K562 (cell line): Measurements from ENCODE around the gene TEX14. TPM values are rescaled to one million over a fixed set of nuclear protein-coding genes. Genes with fewer than 3 reads are reported as not detected.

ENCODE experiments used
- ATAC-seq: fragments of 200-7000 bp; cut with Tn5 transposase; 3 replicates; pipeline ENCODE4 v1.9.1; 2020; ENCODE audit warnings: moderate library complexity
- Bru-seq: library from RNA; stranded (reverse); fragments of 400-500 nt; gene quantifications from one replicate; lab custom pipeline; 2021; lab: Mats Ljungman, UMichigan
- BruChase-seq, 2 experiments: library from RNA; stranded (reverse); fragments of 400-500 nt; gene quantifications; one replicate each; lab custom pipeline; 2021; lab: Mats Ljungman, UMichigan
- BruUV-seq: library from RNA; stranded (reverse); fragments of 400-500 nt; replicated peaks from 2 replicates; lab custom pipeline; 2021; lab: Mats Ljungman, UMichigan
- CTCF ChIA-PET: fragments of 300-600 bp; formaldehyde crosslinking; extraction: SDS; loops from one replicate; lab custom pipeline; 2021; ENCODE audit warnings: low intra/inter-chr PET ratio; lab: Yijun Ruan, JAX
- POLR2A ChIA-PET: fragments of 300-600, 350-650 bp; sonication (Branson Sonifier 250); formaldehyde crosslinking; extraction: SDS; loops from one replicate; lab custom pipeline; 2021; ENCODE audit warnings: antibody characterized with exemption, inconsistent platforms; lab: Yijun Ruan, JAX
- DNase-seq, 4 experiments: peaks; one replicate each; pipeline versions ENCODE4 v3.0.0 to v3.0.0-alpha.2; 2011 to 2018; ENCODE audit warnings: low spot score in 3 of 4, mixed read lengths in 3 of 4; ENCODE audit errors: extremely low read depth in 1 of 4
- FAIRE-seq: peaks from 2 replicates; lab custom pipeline; 2011; peaks lifted over from hg19 to GRCh38; lab: Jason Lieb, UNC
- H2AFZ ChIP-seq: 2 replicates; pipeline ENCODE4 v1.6.0; 2011; ENCODE audit warnings: low read depth, low read length, control low read depth, inconsistent platforms
- H3K27ac ChIP-seq: fragments of 200-600 bp; 3 replicates; pipeline ENCODE4 v1.8.0; 2011; ENCODE audit warnings: low read depth, mild to moderate bottlenecking, control low read depth, inconsistent platforms, low read length, moderate library complexity, mixed read lengths; ENCODE audit errors: extremely low read depth
- H3K27me3 ChIP-seq, 2 experiments: fragments of 300-600 bp in 1 of 2; 2 replicates in 1 of 2; 3 replicates in 1 of 2; pipeline versions ENCODE4 v1.6.0 to v1.8.0; 2011; ENCODE audit warnings: inconsistent platforms in 2 of 2, low read length in 2 of 2, mild to moderate bottlenecking in 1 of 2, mixed read lengths in 1 of 2, moderate library complexity in 1 of 2; ENCODE audit not compliant: control insufficient read depth in 2 of 2, insufficient read depth in 2 of 2
- H3K36me3 ChIP-seq: fragments of 300-600 bp; 3 replicates; pipeline ENCODE4 v1.8.0; 2011; ENCODE audit warnings: mild to moderate bottlenecking, low read length, inconsistent platforms; ENCODE audit not compliant: control insufficient read depth, insufficient read depth
- H3K4me1 ChIP-seq, 2 experiments: fragments of 200-600 bp in 1 of 2; replicated peaks in 1 of 2; 2 replicates in 1 of 2; 3 replicates in 1 of 2; pipeline versions ENCODE4 v1.5.1 to v1.8.0; 2011; ENCODE audit warnings: inconsistent platforms in 2 of 2, low read length in 2 of 2, mild to moderate bottlenecking in 1 of 2, mixed read lengths in 1 of 2, moderate library complexity in 1 of 2; ENCODE audit not compliant: control insufficient read depth in 2 of 2, insufficient read depth in 2 of 2
- H3K4me2 ChIP-seq: 2 replicates; pipeline ENCODE4 v1.6.1; 2011; ENCODE audit warnings: low read length, control low read depth, inconsistent platforms, mixed read lengths; ENCODE audit not compliant: insufficient read depth
- H3K4me3 ChIP-seq: fragments of 200-600 bp; sonication (generic), shearing (Covaris generic); 2 replicates; pipeline ENCODE4 v1.5.1; 2016; ENCODE audit warnings: control low read depth, inconsistent platforms
- H3K79me2 ChIP-seq: fragments of 200-600 bp; 3 replicates; pipeline ENCODE4 v1.8.0; 2011; ENCODE audit warnings: low read length, inconsistent platforms; ENCODE audit not compliant: control insufficient read depth, insufficient read depth
- H3K9ac ChIP-seq, 2 experiments: 2 replicates each; pipeline versions ENCODE4 v1.6.0 to v1.6.1; 2011; ENCODE audit warnings: low read depth in 2 of 2, low read length in 2 of 2, control low read depth in 1 of 2, inconsistent platforms in 1 of 2, mild to moderate bottlenecking in 1 of 2, mixed read lengths in 1 of 2; ENCODE audit not compliant: insufficient read depth in 1 of 2
- H3K9me1 ChIP-seq: one replicate; pipeline ENCODE4 v1.6.0; 2011; ENCODE audit warnings: inconsistent platforms, mild to moderate bottlenecking, low read length, moderate library complexity; ENCODE audit not compliant: control insufficient read depth, insufficient read depth
- H3K9me3 ChIP-seq: replicated peaks from 2 replicates; pipeline ENCODE4 v1.5.1; 2011; ENCODE audit warnings: low read depth, low read length, inconsistent platforms; ENCODE audit not compliant: control insufficient read depth, insufficient read depth
- H4K20me1 ChIP-seq: replicated peaks from 2 replicates; pipeline ENCODE4 v1.6.1; 2011; ENCODE audit warnings: low read length, inconsistent platforms, mixed read lengths; ENCODE audit not compliant: control insufficient read depth, insufficient read depth
- CAMTA2 ChIP-seq: fragments of 250-450 bp; sonication (Bioruptor Pico); conservative IDR thresholded peaks from 2 replicates; pipeline ENCODE4 v1.5.1; 2022
- EZH2 ChIP-seq: IDR thresholded peaks from 2 replicates; pipeline ENCODE4 v1.6.1; 2012; ENCODE audit warnings: low read depth, mild to moderate bottlenecking, inconsistent platforms, low read length, borderline replicate concordance
- JUND ChIP-seq, 2 experiments: IDR thresholded peaks; 2 replicates in 1 of 2; 3 replicates in 1 of 2; pipeline ENCODE4 v1.6.1; 2011; ENCODE audit warnings: borderline replicate concordance in 2 of 2, low read depth in 2 of 2, low read length in 2 of 2, improper control_type of control experiment in 1 of 2, missing biosample characterization in 1 of 2, missing genetic modification characterization in 1 of 2, missing genetic modification reagents in 1 of 2
- SREBF2 ChIP-seq: sonication (generic); formaldehyde crosslinking; IDR thresholded peaks from 2 replicates; pipeline ENCODE4 v1.4.0; 2020; ENCODE audit warnings: mild to moderate bottlenecking, missing genetic modification reagents
- STAT5A ChIP-seq: IDR thresholded peaks from 2 replicates; pipeline ENCODE4 v1.6.1; 2012; ENCODE audit warnings: low read length, inconsistent platforms, borderline replicate concordance
- ZBTB11 ChIP-seq, 3 experiments: fragments of 200-800 bp in 1 of 3; fragments of 250-450 bp in 1 of 3; fragments of 450-650 bp in 1 of 3; sonication (Bioruptor Pico) in 1 of 3; sonication (Bioruptor generic) in 1 of 3; formaldehyde crosslinking in 1 of 3; IDR thresholded peaks; 2 replicates each; pipeline versions ENCODE4 v1.6.1 to v1.8.0; 2016 to 2022; ENCODE audit warnings: mild to moderate bottlenecking in 2 of 3, missing genetic modification characterization in 2 of 3, missing compliant biosample characterization in 1 of 3, moderate library complexity in 1 of 3
- ZNF134 ChIP-seq: fragments of 250-450 bp; sonication (Bioruptor Pico); conservative IDR thresholded peaks from 2 replicates; pipeline ENCODE4 v1.4.0; 2020
- ZNF143 ChIP-seq: sonication (generic); formaldehyde crosslinking; IDR thresholded peaks from 2 replicates; pipeline ENCODE4 v1.9.0; 2022; ENCODE audit warnings: mild to moderate bottlenecking, missing genetic modification reagents
- ZNF57 ChIP-seq: fragments of 450-650 bp; formaldehyde crosslinking; IDR thresholded peaks from 2 replicates; pipeline ENCODE4 v1.4.0; 2020; ENCODE audit warnings: mild to moderate bottlenecking, moderate library complexity
- ZNF740 ChIP-seq, 3 experiments: fragments of 200-800 bp in 1 of 3; sonication (Bioruptor generic) in 1 of 3; sonication (generic) in 1 of 3; formaldehyde crosslinking in 1 of 3; IDR thresholded peaks; 2 replicates each; pipeline versions ENCODE4 v1.6.1 to v1.8.0; 2016 to 2022; ENCODE audit warnings: mild to moderate bottlenecking in 2 of 3, missing compliant biosample characterization in 2 of 3, missing genetic modification characterization in 2 of 3, missing genetic modification reagents in 1 of 3
- WGBS: fragments of 100-300 bp; shearing (Covaris generic); methylation state at CpG from one replicate; pipeline ENCODE4 v1.1.6; 2016; ENCODE audit warnings: low coverage, mixed read lengths; ENCODE audit not compliant: insufficient coverage; ENCODE audit errors: missing lambda C conversion rate; 5-methylcytosine and 5-hydroxymethylcytosine counted together
- in situ Hi-C: fragments of 300-500 bp; cut with MboI; formaldehyde crosslinking; loops from 4 replicates; pipeline ENCODE4 v1.15.0; 2018; ENCODE audit warnings: inconsistent platforms, mixed read lengths
- intact Hi-C: fragments of 100-400 bp; cut with micrococcal nuclease; formaldehyde crosslinking; loops from 2 replicates; pipeline ENCODE4 v1.14.2; 2022
- long read RNA-seq, 3 experiments: library from polyadenylated mRNA in 2 of 3; library from RNA in 1 of 3; unstranded in 2 of 3; stranded (forward) in 1 of 3; transcript quantifications; one replicate each; pipeline ENCODE4 v2.0.0, GENCODE V29; 2019 to 2022
- polyA minus RNA-seq, 3 experiments: library from RNA; depleted of rRNA, polyadenylated mRNA; stranded (reverse); fragments of >200 nt; gene quantifications; 2 replicates each; pipeline ENCODE4 v1.2.3, GENCODE V29; 2011
- polyA plus RNA-seq, 8 experiments: library from polyadenylated mRNA; depleted of rRNA in 4 of 8; stranded (reverse) in 5 of 8; unstranded in 3 of 8; fragments of >200 nt; fragmentation: Nextera tagmentation in 2 of 8; fragmentation: Illumina TruSeq in 1 of 8; extraction: Ambion mirVana in 2 of 8; extraction: Trizol in 1 of 8; gene quantifications; 2 replicates each; pipeline versions ENCODE4 v1.2.1 to v1.2.3, GENCODE V29; 2011 to 2014; ENCODE audit warnings: inconsistent platforms in 1 of 8, missing spikeins in 1 of 8
- total RNA-seq, 7 experiments: library from RNA; depleted of rRNA in 6 of 7; stranded (reverse); fragments of >200 nt in 6 of 7; fragmentation: Illumina TruSeq in 2 of 7; extraction: Trizol in 2 of 7; gene quantifications; 2 replicates each; pipeline versions ENCODE4 v1.2.1 to v1.2.3, GENCODE V29; 2011 to 2021; ENCODE audit warnings: low replicate concordance in 1 of 7

The TEX14 gene
- 0.25 and 0.42 TPM in 2 replicates for total RNA-seq (2011; cell fraction: chromatin; rRNA removed; ENCODE audit: low replicate concordance)
- total RNA-seq (2011; cell fraction: nucleolus; rRNA removed) = 0.13 and 0.17 TPM in 2 replicates
- 0.15 and 0.29 TPM in 2 replicates for total RNA-seq (2011; cell fraction: nucleoplasm; rRNA removed)
- total RNA-seq (2014; rRNA removed) (0.04 and 0.05 TPM in 2 replicates), total RNA-seq (2014; rRNA removed; fragmentation: Illumina TruSeq; extraction: Trizol) (0.06 and 0.11 TPM in 2 replicates), total RNA-seq (2015; rRNA removed; fragmentation: Illumina TruSeq; extraction: Trizol) (0.04 TPM in 1 of 2 replicates, not detected in the other), total RNA-seq (2021) (0.09 and 0.18 TPM in 2 replicates), polyA plus RNA-seq (2011; rRNA removed) (0.06 and 0.27 TPM in 2 replicates), polyA plus RNA-seq (2014; fragmentation: Illumina TruSeq; extraction: Trizol) (0.06 and 0.12 TPM in 2 replicates), polyA plus RNA-seq (2014; fragmentation: Nextera tagmentation; extraction: Ambion mirVana) (under 1 TPM; 0.10 to 0.11 TPM), polyA plus RNA-seq (2014; rRNA removed) (0.05 TPM in 2 replicates), polyA minus RNA-seq (2011; rRNA and poly(A)+ RNA removed) (0.07 and 0.24 TPM in 2 replicates), Bru-seq, nascent RNA (percentile 43 among the genes with signal in this experiment), BruChase-seq, experiment 1, labeled RNA remaining after a 2-hour chase (percentile 38 among the genes with signal in this experiment), BruChase-seq, experiment 2, labeled RNA remaining after a 6-hour chase (percentile 41 among the genes with signal in this experiment)
- 0.06 and 0.40 TPM in 2 replicates for polyA plus RNA-seq (2011; cell fraction: cytosol; rRNA removed)
- polyA plus RNA-seq (2011; cell fraction: nucleus; rRNA removed) = 0.34 and 0.56 TPM in 2 replicates
- polyA plus RNA-seq (2012) = 0.10 and 0.12 TPM in 2 replicates
- polyA minus RNA-seq (2011; cell fraction: cytosol; rRNA and poly(A)+ RNA removed) = not detected in 2 replicates
- under 0.01 and 0.22 TPM in 2 replicates for polyA minus RNA-seq (2011; cell fraction: nucleus; rRNA and poly(A)+ RNA removed)
- long read RNA-seq, experiment 1, partial matches to known transcripts = 0 of 1 reads
- long read RNA-seq, experiment 1, other reads (novel, unspliced or antisense) = 1 of 1 reads
- long read RNA-seq, experiment 2, partial matches to known transcripts = 0 of 3 reads
- long read RNA-seq, experiment 2, other reads (novel, unspliced or antisense) = 3 of 3 reads
- long read RNA-seq, experiment 3 = 0 reads

DNA sequence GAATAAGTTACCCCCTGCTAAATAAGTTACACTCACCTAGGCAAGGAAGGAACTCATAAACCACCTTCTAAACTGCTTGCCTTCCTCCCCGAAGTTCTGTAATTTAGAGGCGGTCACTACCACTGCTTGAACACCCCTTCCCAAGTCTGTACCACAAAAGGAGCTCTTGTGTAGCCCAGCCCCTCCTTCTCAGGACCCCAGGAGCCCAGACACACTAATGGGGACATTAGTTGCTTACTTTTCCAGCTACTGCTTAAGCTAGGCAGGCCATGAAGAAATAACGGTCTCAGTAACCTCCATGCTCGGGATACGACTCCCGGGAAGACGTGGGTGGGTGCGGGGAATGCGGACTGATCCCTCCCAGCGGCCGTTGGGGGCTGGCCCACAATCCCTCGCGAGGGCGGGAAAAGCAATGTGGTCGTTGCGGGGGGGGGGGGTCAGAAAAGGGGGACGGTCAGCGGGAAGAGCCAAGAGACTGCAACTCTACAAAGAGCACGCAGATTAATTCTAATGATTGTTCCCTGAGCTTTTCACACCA lies at the start of gene TEX14:
Gene TEX14 (minus strand): TSS at position 345 of the 538 bp plus-strand sequence. CDS start 40,044 bp downstream, outside the sequence.
- ATAC-seq (no peak), FAIRE-seq (no peak), DNase-seq (peak in 3 of 4 experiments; percentile 24 to 30 (median 29))
- Histone ChIP-seq H3K9me1 (no peaks in the 10 kb centered on the region), H3K27ac (peak within 1 kb of the TSS; percentile 87), H3K4me3 (peak within 1 kb of the TSS; percentile 52), H3K36me3 (peaks cover 25% of the 10 kb centered on the region), H3K9me3 (peaks cover 3% of the 10 kb centered on the region), H3K4me2 (peak within 1 kb of the TSS; percentile 87), H2AFZ (peak within 1 kb of the TSS; percentile 99), H3K79me2 (peaks cover 32% of the 10 kb centered on the region), H3K4me1 (peaks cover 6% of the 10 kb centered on the region in 2 experiments), H3K27me3 (no peaks in the 10 kb centered on the region), H4K20me1 (no peaks in the 10 kb centered on the region), H3K9ac (peak within 1 kb of the TSS; percentile 89 to 98)
- in situ Hi-C loops = no loop called here
- BruUV-seq = no TSS peak
- intact Hi-C loops = loop anchor here (1.0 kb wide), 1 partner anchor 60 kb away; no protein-coding TSS in a partner anchor
- ChIA-PET CTCF (interaction anchor here (0.7 kb wide), 1 partner anchor 14 kb away, joined by 3 read pairs; no protein-coding TSS in a partner anchor), POLR2A (interaction anchor here (1.0 to 4.5 kb wide), 7 partner anchors 10 to 60 kb away, joined by 3 to 41 read pairs (median 6); no protein-coding TSS in a partner anchor)
- 67% methylated on average over 13 of the region's 19 CpGs for WGBS
- TF ChIP-seq ZBTB11 (CRISPR knock-in tag; IDR thresholded peaks at IDR 0.05) = peak in 1 of 3 experiments; percentile 61; a peak in 2 of 6 replicates
- TF ChIP-seq STAT5A = no peak
- no peak for TF ChIP-seq SREBF2 (CRISPR knock-in tag)
- TF ChIP-seq ZNF143 (CRISPR knock-in tag) = 0 out of 2 replicates have a peak, but pooled peaks have one; percentile 53
- TF ChIP-seq ZNF740 (CRISPR knock-in tag; IDR thresholded peaks at IDR 0.05) = peak; percentile 91
- TF ChIP-seq ZNF740 (tag; IDR thresholded peaks at IDR 0.05) = peak in 1 of 2 experiments; percentile 80; a peak in 2 of 4 replicates
- no peak for TF ChIP-seq CAMTA2 (CRISPR knock-in tag)
- TF ChIP-seq JUND (IDR thresholded peaks at IDR 0.05; ENCODE audit: borderline replicate concordance, low read depth, low read length) = no peak
- no peak for TF ChIP-seq JUND (tag; IDR thresholded peaks at IDR 0.05; ENCODE audit: borderline replicate concordance, low read depth, low read length)
- TF ChIP-seq ZNF134 (CRISPR knock-in tag) = no peak
- no peak for TF ChIP-seq EZH2
- TF ChIP-seq ZNF57 (CRISPR knock-in tag) = no peak
